ENCODE data around the gene CD8B2.

DNA sequence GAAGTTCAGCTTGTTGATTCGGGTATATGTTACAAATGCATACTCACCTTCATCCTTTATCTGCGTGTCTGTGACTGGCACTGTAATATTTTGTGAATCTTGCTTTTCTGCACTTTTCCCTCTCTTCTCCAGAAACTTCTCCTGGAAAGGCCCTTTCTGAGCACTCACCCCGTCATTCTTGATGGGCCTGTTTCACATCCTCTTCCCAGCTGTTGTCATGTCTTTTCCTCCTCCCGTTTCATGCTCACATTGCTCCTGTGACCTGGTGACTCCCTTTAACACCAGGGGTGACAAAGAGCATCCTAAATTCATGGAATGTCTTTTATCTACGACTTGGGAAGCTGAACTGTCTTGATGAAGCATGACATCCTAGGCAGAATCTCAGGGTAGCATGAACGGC, 65.8 kb downstream of the CD8B2 start:
- TF ChIP-seq, protein P1, sequence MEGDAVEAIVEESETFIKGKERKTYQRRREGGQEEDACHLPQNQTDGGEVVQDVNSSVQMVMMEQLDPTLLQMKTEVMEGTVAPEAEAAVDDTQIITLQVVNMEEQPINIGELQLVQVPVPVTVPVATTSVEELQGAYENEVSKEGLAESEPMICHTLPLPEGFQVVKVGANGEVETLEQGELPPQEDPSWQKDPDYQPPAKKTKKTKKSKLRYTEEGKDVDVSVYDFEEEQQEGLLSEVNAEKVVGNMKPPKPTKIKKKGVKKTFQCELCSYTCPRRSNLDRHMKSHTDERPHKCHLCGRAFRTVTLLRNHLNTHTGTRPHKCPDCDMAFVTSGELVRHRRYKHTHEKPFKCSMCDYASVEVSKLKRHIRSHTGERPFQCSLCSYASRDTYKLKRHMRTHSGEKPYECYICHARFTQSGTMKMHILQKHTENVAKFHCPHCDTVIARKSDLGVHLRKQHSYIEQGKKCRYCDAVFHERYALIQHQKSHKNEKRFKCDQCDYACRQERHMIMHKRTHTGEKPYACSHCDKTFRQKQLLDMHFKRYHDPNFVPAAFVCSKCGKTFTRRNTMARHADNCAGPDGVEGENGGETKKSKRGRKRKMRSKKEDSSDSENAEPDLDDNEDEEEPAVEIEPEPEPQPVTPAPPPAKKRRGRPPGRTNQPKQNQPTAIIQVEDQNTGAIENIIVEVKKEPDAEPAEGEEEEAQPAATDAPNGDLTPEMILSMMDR (conservative IDR thresholded peaks at IDR 0.05; ENCODE audit: low read length) = no peak
- no peak for TF ChIP-seq EZH2phosphoT487 (IDR thresholded peaks at IDR 0.05; ENCODE audit: borderline replicate concordance)

All from Loucy (cell line).